Effector memory CD4-positive, alpha-beta T cell (primary cell): Measurements from ENCODE around the gene PRKG1.

Experiments
- DNase-seq, 3 donors: peaks; one replicate each; pipeline ENCODE4 v3.0.0-alpha.2; 2020
- H3K27ac ChIP-seq: 2 replicates; pipeline ENCODE4 v1.7.0; 2013; ENCODE audit warnings: mild to moderate bottlenecking, low read length, moderate library complexity; ENCODE audit not compliant: insufficient read depth, poor library complexity, severe bottlenecking
- H3K27me3 ChIP-seq: replicated peaks from 2 replicates; pipeline ENCODE4 v1.7.0; 2013; ENCODE audit warnings: mild to moderate bottlenecking, low read length; ENCODE audit not compliant: insufficient read depth, control insufficient read depth, poor library complexity, severe bottlenecking
- H3K36me3 ChIP-seq: 2 replicates; pipeline ENCODE4 v1.7.0; 2013; ENCODE audit warnings: mild to moderate bottlenecking, low read length, moderate library complexity; ENCODE audit not compliant: control insufficient read depth, insufficient read depth
- H3K4me1 ChIP-seq: 2 replicates; pipeline ENCODE4 v1.7.0; 2013; ENCODE audit warnings: low read length, mild to moderate bottlenecking; ENCODE audit not compliant: control insufficient read depth, insufficient read depth, poor library complexity, severe bottlenecking
- H3K4me3 ChIP-seq: 2 replicates; pipeline ENCODE4 v1.7.0; 2013; ENCODE audit warnings: low read length, low read depth, mild to moderate bottlenecking; ENCODE audit not compliant: insufficient read depth, poor library complexity, severe bottlenecking
- H3K9me3 ChIP-seq: 2 replicates; pipeline ENCODE4 v1.7.0; 2013; ENCODE audit warnings: mild to moderate bottlenecking, low read length, moderate library complexity; ENCODE audit not compliant: control insufficient read depth

Gene PRKG1

GRCh38 chr10:51348622-51349021, 274.3 kb downstream of the PRKG1 start:
- no peaks in the 10 kb centered on the region for H3K27me3 ChIP-seq
- H3K36me3 ChIP-seq, result no peaks in the 10 kb centered on the region
- H3K27ac ChIP-seq, result no peak overlapping the region
- no peak for DNase-seq
- H3K4me3 ChIP-seq, result no peak overlapping the region
- no peaks in the 10 kb centered on the region for H3K9me3 ChIP-seq
- no peaks in the 10 kb centered on the region for H3K4me1 ChIP-seq

- no peak overlapping the region for H3K27ac ChIP-seq
- H3K9me3 ChIP-seq, result no peaks in the 10 kb centered on the region
- H3K4me3 ChIP-seq, result no peak overlapping the region
- H3K4me1 ChIP-seq, result no peaks in the 10 kb centered on the region
- H3K36me3 ChIP-seq, result no peaks in the 10 kb centered on the region
- DNase-seq, result no peak
- H3K27me3 ChIP-seq, result no peaks in the 10 kb centered on the region
Measured at GRCh38 chr10:51357170-51357569, 282.9 kb downstream of the PRKG1 start.

- no peak for DNase-seq
- H3K36me3 ChIP-seq, result no peaks in the 10 kb centered on the region
Measured at GRCh38 chr10:51358227-51358626, 283.9 kb downstream of the PRKG1 start.

GRCh38 chr10:51363415-51363814, 289.1 kb downstream of the PRKG1 start:
- Histone ChIP-seq H3K36me3 (no peaks in the 10 kb centered on the region), H3K27ac (no peak overlapping the region), H3K4me3 (no peak overlapping the region), H3K9me3 (no peaks in the 10 kb centered on the region), H3K4me1 (no peaks in the 10 kb centered on the region), H3K27me3 (no peaks in the 10 kb centered on the region)
- DNase-seq, result no peak

More at GRCh38 chr10:51358227-51358626, 283.9 kb downstream of the PRKG1 start:
- H3K27ac ChIP-seq, result no peak overlapping the region
- H3K4me3 ChIP-seq, result no peak overlapping the region
- H3K4me1 ChIP-seq, result no peaks in the 10 kb centered on the region
- H3K9me3 ChIP-seq, result no peaks in the 10 kb centered on the region
- H3K27me3 ChIP-seq, result no peaks in the 10 kb centered on the region

- no peaks in the 10 kb centered on the region for H3K36me3 ChIP-seq
- no peak overlapping the region for H3K4me3 ChIP-seq
- DNase-seq, result no peak
- H3K9me3 ChIP-seq, result no peaks in the 10 kb centered on the region
- no peaks in the 10 kb centered on the region for H3K4me1 ChIP-seq
- H3K27me3 ChIP-seq, result no peaks in the 10 kb centered on the region
- no peak overlapping the region for H3K27ac ChIP-seq
Measured at GRCh38 chr10:51364674-51365073, 290.4 kb downstream of the PRKG1 start.

GRCh38 chr10:51366044-51366443, 291.8 kb downstream of the PRKG1 start:
- Histone ChIP-seq H3K4me3 (no peak overlapping the region), H3K9me3 (no peaks in the 10 kb centered on the region), H3K27ac (no peak overlapping the region), H3K36me3 (no peaks in the 10 kb centered on the region), H3K27me3 (no peaks in the 10 kb centered on the region), H3K4me1 (no peaks in the 10 kb centered on the region)
- DNase-seq, result no peak

GRCh38 chr10:51367127-51367526, 292.8 kb downstream of the PRKG1 start:
- H3K4me3 ChIP-seq, result no peak overlapping the region
- no peaks in the 10 kb centered on the region for H3K4me1 ChIP-seq
- H3K27me3 ChIP-seq, result no peaks in the 10 kb centered on the region
- no peak overlapping the region for H3K27ac ChIP-seq
- no peak for DNase-seq
- H3K36me3 ChIP-seq, result no peaks in the 10 kb centered on the region
- no peaks in the 10 kb centered on the region for H3K9me3 ChIP-seq

GRCh38 chr10:51367694-51368093, 293.4 kb downstream of the PRKG1 start:
- H3K4me1 ChIP-seq, result no peaks in the 10 kb centered on the region
- H3K27ac ChIP-seq, result no peak overlapping the region
- DNase-seq, result no peak
- H3K9me3 ChIP-seq, result no peaks in the 10 kb centered on the region
- H3K36me3 ChIP-seq, result no peaks in the 10 kb centered on the region
- no peak overlapping the region for H3K4me3 ChIP-seq
- no peaks in the 10 kb centered on the region for H3K27me3 ChIP-seq

GRCh38 chr10:51368943-51369342, 294.7 kb downstream of the PRKG1 start:
- Histone ChIP-seq H3K4me1 (no peaks in the 10 kb centered on the region), H3K9me3 (no peaks in the 10 kb centered on the region), H3K36me3 (no peaks in the 10 kb centered on the region), H3K4me3 (no peak overlapping the region), H3K27ac (no peak overlapping the region), H3K27me3 (no peaks in the 10 kb centered on the region)
- no peak for DNase-seq

- Histone ChIP-seq H3K9me3 (no peaks in the 10 kb centered on the region), H3K4me1 (no peaks in the 10 kb centered on the region), H3K27ac (no peak overlapping the region), H3K36me3 (no peaks in the 10 kb centered on the region), H3K27me3 (no peaks in the 10 kb centered on the region), H3K4me3 (no peak overlapping the region)
- no peak for DNase-seq
Measured at GRCh38 chr10:51369903-51370302, 295.6 kb downstream of the PRKG1 start.

GRCh38 chr10:51371743-51372142, 297.5 kb downstream of the PRKG1 start:
- H3K27ac ChIP-seq, result no peak overlapping the region
- no peak overlapping the region for H3K4me3 ChIP-seq
- H3K36me3 ChIP-seq, result no peaks in the 10 kb centered on the region
- no peaks in the 10 kb centered on the region for H3K9me3 ChIP-seq
- no peak for DNase-seq
- no peaks in the 10 kb centered on the region for H3K4me1 ChIP-seq
- H3K27me3 ChIP-seq, result no peaks in the 10 kb centered on the region
